DMS79 (cell line): ENCODE results near the gene LUC7L.
"Not testable (repeated sequence)": the region's sequence is repeated elsewhere in the genome, so short reads cannot be mapped to it uniquely, and the experiment has no call there.

Experiments used
- DNase-seq: peaks from one replicate; lab custom pipeline; 2025; lab: John Stamatoyannopoulos, UW

Gene LUC7L

DNA sequence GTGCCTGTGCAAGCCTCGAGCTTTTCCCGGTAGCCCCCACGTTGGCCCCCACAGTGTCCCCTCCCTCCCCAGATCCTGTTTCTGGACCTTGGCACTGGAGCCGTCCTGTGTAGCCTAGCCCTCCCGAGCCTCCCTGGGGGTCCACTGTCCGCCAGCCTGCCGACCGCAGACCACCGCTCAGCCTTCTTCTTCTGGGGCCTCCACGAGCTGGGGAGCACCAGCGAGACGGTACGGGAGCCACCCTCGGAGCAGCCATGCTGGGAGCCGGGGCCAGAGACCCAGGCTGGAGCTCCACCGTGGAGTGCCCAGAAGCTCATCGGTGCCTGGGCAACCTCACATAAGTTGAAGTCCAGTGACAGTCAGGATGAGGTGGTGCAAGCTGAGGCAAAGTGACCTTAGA, 34.7 kb upstream of the LUC7L start:
- DNase-seq, result no peak

DNA sequence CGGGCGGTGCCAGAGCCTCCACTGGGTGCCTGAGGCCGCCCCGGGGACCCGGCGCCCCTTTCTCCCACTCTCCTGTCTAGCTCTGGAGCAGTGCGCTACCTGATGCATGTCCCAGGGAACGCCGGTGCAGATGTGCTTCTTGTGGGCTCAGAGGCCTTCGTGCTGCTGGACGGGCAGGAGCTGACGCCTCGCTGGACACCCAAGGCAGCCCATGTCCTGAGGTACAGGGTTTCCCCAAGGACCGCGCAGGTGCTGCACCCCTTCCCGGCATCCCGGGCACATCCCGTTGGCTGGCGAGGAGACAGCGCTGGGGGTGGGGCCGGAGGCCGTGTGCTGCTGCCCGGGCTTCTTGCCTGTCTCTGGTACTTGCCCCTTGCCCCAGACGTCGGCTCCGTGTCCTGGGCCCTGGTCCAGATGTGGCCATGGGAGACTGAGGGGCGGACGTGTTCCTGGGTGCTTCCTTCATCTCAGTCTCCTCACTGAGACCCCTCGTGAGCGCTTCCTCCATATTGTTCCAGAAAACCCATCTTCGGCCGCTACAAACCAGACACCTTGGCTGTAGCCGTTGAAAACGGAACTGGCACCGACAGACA, 34.0 kb upstream of the LUC7L start:
- DNase-seq, result no peak

DNA sequence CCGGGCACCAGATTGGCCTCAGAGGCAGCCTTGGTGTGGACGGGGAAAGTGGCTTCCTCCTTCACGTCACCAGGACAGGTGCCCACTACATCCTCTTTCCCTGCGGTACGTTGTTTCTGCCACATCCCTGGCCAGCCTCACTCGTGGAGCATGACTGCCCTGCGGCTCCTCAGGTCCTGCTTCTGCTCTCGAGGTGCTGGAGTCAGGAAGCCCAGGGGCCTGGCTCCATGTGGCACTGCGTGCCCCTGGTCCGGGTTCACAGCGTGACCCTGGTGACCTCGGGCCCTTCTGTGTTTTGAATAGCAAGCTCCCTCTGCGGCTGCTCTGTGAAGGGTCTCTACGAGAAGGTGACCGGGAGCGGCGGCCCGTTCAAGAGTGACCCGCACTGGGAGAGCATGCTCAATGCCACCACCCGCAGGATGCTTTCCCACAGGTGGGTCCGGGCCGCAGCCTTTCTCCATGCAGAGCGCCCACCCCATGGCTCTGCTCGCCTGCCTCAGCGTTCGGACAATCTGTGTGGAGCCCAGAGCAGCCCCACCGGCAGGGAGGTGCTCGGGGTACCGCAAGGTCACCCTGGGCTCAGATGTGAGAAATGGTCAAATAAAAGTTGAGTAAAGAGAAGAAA, 33.0 kb upstream of the LUC7L start:
- no peak for DNase-seq

DNA sequence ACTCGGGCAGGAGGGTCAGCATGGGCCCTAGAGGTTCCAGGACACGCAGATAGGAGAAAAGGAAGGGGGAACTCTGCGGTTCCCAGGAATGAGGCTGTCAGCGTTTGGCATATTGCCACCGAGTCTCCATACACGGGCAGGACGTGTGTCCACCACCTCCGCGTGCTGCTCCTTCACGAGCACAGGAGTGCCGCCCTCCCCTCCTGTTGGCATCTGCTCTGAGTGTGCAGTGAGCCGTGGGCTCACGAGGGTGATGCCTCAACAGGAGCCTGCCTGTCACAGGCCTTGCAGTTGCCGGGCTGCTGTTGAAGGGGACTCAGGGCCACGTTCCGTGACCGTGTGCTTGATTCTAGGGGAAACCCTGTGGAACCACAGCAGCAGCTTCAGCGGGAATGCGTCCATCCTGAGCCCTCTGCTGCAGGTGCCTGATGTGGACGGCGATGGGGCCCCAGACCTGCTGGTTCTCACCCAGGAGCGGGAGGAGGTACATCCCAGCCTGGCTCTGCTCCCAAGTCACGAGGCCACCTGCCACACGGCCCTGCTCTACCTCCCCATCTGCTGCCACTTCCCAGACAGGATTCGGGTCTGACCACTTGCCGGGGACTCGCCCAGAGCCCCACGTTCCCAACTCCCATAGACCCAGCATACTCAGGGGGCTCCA, 31.9 kb upstream of the LUC7L start:
- DNase-seq, result peak; percentile 82

DNA sequence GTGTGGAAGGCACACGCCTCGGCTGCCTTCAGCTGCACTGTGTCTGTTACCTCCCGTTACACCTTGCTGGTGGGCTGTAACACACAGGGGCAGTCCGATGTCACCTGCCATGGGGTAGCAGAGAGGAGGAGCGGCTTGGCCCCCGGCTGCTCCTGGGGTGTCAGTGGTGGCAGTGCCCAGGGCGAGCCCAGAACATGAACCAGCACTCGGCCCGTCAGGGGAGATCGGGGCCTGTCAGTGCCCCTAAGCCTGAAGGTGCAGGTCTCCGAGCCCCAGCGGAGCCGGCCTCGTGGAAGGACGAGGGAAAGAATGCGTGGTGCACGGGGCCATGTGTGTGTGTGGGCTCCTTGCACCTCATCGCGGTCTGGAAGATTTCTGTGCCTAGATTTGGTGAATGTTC, 31.1 kb upstream of the LUC7L start:
- no peak for DNase-seq

DNA sequence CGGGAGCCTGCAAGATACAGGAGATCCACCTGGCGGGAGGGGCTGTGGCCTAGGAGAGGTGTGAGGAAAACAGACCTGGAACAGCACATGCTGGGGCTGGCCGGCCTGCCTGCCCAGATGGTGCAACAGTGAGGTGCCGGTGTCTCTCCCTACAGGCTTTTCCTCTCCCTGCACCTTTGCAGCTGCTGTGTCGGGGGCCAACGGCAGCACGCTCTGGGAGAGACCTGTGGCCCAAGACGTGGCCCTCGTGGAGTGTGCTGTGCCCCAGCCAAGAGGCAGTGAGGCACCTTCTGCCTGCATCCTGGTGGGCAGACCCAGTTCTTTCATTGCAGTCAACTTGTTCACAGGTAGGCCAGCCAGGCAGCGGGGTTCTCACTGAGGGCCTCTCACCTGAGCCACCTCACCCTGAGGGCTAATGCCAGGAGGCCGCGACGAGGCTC, 30.6 kb upstream of the LUC7L start:
- DNase-seq, result no peak

DNA sequence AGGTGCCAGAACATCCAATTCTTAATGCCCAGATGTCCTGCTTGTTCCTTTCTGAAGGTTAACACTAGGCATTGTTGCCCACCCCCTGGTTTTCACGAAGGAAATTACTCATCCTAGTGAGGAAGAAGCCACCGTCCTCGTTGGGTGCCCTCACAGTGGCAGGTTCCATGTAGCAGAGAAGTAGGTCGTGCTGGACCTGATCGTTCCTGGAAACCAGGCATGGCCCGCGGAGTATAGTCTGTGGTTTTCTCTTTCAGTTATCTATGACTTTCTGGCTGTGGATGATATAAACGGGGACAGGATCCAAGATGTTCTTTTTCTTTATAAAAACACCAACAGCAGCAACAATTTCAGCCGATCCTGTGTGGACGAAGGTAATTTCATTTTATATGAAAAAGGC, 30.0 kb upstream of the LUC7L start:
- DNase-seq, result no peak

DNA sequence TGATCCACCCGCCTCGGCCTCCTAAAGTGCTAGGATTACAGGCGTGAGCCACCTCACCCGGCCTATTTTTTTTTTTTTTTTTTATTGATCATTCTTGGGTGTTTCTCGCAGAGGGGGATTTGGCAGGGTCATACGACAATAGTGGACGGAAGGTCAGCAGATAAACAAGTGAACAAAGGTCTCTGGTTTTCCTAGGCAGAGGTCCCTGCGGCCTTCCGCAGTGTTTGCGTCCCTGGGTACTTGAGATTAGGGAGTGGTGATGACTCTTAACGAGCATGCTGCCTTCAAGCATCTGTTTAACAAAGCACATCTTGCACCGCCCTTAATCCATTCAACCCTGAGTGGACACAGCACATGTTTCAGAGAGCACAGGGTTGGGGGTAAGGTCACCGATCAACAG, 28.8 kb upstream of the LUC7L start:
- not testable (repeated sequence) for DNase-seq

DNA sequence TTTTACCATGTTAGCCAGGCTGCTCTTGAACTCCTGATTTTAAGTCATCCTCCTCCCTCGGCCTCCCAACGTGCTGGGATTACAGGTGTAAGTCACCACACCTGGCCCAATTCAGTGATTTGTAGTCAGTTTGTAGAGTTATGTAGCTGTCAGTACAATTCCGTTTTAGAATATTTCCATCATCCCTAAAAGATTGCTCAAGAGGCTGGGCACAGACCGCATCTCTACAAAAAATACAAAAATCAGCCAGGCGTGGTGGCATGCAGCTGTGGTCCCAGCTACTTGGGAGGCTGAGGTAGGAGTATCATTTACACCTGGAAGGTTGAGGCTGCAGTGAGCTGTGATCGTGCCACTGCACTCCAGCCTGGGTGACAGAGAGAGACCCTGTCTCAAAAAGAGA, 25.9 kb upstream of the LUC7L start:
- DNase-seq, result no peak

DNA sequence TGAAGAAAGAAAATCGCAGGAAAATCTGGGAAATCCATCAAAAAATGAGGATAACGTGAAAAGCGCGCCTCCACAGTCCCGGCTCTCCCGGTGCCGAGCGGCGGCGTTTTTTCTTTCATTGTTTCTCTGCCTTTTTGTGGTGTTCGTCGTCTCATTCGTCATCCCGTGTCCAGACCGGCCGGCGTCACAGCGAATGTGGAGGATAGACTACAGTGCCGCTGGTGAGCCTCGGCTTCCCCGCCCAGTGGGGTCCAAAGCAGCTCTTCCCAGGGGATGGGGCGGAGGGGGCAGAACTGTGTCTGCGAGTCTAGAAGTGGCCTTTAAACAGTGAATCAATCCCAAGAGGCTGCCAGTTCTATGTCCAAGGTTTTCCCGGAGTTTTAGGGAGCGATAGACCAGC, 25.2 kb upstream of the LUC7L start:
- DNase-seq, result no peak

DNA sequence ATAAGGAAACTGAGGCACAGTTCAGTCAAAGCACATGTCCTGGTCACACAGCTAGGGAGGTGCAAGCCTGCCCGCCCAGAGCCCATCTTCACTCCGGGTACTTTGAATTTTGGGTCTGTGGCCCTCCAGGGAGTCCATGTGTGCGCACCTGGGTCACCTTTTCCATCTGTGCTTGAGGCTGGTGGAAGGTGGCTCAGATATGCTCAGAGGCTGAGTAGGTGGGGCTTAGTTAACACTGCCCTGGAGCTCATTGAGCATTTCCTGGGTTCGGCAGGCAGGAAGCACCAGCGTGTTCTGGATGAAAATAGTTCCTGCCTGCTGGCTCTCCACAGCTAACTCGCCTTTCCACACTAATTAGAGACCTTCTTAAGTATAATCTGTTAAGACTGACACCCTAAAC, 24.6 kb upstream of the LUC7L start:
- DNase-seq, result no peak

DNA sequence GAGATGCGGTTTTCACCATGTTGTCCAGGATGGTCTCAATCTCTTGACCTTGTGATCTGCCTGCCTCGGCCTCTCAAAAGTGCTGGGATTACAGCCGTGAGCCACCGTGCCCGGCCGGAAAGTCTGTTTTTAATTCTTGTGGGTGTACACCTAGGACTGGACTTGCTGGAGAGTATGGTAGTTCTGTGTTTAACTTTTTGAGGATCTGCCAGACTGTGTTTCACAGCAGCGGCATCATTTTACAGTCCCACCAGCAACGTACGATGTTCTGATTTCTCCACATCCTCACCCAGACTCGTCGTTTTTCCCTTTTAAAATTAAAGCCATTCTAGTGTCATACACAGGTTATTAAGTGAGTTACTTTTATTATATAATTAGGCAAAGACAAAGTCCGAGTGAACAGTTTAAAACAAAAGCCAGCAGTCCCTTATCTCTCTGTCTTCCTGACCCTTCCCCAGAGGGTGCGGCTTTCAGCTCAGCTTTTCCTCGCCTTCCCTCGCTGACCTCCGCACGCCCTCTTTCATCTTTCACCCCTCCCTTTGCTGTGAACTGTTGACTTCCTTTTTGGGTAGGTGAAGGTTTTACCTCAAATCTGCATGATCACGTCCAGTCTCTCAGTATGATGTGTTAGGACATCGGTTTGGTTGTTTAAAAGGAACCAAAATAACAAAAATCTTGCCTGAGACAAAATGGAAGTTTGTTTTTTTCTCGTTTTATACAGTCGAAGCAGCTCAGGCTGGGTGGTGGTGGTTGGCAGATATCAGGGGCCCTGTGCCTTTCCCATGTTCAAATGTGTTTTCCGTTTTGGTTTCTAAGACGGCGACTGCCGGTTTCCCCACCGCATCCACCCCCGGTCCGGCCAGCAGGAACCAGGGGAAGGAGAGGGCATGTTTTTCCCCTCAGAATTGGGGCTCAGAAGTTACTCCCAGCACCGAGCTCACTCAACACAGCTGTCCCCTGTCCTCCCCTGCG, 23.4 kb upstream of the LUC7L start:
- no peak for DNase-seq

DNA sequence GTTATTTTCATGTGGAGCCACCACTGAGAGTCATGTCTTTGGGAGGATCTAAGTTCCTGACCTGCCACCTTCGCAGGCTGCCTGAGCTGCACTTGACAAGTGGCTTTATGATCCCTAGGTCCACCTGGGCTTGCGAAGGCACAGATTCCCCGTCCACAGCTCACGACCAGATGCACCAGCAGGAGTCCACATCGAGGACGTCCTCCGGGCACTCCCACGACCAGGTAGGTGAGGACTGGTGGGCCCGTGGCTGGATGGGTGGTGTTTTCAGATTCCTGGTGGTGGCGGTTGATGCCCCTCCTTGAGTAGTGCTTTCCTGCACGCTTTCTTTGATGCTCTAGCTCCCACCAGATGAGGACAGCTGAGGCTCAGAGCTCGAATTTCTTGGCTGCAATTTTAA, 20.2 kb upstream of the LUC7L start:
- DNase-seq, result no peak

DNA sequence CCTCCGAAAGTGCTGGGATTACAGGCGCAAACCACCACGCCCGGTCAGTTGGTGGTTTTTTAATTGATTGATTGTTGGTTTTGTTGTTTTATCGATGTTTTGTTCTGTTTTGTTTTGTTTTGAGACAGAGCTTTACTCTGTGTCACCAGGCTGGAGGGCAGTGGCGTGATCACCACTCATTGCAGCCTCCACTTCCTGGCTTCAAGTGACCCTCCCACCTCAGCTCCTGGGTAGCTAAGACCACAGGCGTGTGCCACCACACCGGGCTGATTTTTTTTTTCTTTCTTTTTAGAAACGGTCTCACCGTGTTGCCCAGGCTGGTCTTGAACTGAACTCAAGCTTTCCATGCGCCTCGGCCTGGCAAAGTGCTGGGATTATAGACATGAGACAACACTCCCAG, 17.8 kb upstream of the LUC7L start:
- DNase-seq, result no peak

DNA sequence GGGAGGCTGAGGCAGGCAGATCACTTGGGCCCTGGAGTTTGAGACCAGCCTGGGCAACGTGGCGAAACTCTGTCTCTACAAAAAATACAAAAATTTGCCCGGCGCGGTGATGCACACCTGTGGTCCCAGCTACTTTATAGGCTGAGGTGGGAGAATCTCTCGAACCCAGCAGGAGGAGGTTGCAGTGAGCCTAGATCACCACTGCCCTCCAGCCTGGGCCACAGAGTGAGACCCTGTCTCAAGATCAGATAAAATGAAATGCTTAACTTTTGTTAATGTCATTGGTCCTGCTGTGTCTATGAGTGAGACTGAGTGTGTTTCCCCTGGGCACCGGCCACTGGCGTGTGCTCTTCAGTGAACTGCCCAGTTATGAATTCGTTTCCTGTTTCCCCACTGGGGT, 15.9 kb upstream of the LUC7L start:
- no peak for DNase-seq

DNA sequence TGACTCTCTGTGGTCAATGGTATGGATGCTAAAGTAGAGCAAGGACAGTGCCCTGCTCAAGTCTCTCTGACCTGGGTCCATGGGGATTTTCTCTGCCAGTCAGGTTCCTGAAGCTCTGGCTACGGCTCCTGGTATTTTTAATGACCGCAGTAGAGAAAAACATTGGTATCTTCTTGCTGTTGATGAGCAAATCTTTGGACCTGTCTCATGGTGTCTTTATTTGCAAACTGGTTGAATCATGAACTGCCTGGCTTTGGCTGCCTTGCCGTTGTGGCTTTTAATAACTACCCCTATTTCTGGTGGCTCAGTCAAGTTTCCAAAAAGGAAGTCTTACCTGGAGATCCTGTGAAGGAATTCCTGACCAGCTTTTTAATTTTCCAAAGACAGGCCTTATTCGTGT, 14.1 kb upstream of the LUC7L start:
- DNase-seq, result no peak

DNA sequence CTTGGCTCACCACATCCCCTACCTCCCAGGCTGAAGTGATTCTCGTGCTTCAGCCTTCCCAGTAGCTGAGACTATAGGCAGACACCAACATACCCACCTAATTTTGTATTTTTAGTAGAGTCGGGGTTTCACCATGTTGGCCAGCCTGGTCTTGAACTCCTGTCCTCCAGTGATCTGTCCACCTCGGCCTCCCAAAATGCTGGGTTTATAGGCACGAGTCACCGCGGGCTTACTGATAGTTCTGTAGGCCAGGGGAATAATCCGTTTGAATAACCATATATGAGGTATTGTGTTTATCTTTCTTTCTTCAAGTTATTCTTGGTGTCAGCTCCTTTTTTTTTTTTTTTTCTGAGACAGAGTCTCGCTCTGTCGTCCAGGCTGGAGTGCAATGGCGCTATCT, 13.0 kb upstream of the LUC7L start:
- DNase-seq, result no peak

DNA sequence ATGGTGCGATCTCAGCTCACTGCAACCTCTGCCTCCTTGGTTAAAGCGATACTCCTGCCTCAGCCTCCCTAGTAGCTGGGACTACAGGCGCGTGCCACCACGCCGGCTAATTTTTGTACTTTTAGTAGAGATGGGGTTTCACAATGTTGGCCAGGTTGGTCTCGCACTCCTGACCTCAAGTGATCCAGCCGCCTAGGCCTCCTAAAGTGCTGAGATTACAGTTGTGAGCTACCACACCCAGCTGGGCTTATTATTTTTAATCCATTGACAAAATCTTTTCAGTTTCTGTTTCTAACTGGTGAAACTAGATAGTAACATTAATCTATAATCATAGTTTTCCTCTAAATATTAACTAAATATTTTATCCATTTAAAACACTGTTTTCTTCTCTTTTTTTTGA, 11.3 kb upstream of the LUC7L start:
- DNase-seq, result no peak

DNA sequence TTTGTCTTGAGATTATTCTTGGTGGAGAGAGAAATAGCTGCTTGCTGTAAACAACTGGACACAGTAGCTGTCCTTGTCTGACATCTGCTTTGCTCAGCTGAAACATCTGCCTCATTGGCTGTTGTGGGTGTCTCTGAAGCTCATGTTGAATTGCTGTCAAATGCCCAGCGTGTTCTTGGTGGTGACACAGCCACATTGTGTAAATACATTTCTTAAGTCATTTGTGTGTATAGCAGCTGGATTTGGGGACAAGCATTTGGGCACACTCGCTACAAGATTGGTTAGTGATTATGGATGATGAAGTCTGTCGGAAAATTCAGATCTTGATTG, 10.7 kb upstream of the LUC7L start:
- DNase-seq, result no peak

DNA sequence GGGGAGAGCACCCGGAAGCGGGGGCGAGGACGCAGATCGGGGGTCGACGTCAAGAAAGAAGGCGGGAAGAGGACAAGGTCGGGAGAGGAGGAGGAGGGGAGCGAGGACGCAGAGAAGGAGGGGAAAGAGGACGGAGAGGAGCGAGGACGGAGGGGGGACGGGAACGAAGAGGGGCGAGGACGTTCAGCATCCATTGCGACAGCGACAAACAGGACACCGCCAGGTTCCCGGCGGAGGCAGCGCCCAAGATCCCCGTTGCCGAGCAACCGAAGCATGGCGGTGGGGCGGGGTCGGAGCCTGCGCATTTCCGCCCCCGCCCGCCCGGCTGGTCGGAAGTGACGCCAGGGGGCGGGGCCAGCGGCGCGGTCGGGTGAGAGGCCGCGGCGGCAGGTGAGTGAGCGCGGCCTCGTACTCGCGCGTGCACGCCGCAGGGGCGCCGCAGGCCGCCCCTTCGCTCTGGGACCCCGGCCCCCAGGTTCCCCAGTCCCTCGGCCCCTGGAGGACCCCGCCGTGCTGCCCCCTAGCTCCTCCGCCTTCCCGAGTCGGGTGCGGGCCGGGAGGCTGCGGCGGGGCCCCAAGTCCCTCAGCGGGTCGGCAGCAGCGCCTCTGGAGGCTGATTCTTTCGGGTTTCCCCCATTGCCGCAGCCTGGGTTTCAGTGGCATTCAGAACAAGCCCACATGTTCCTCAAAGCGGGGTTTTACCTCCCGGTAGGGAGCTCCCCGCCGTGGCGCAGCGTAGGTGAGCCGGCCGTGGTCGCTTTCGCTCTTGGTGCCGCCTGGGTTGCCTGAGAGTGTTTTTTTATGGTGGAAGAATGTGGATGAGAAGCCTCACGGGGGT, 5.4 kb upstream of the LUC7L start, which contains the start of gene FAM234A:
Gene FAM234A, plus strand, starts transcription at position 354 of the 838 bp plus-strand sequence. CDS start 19,593 bp downstream, outside the sequence.
- DNase-seq, result peak; percentile 85

DNA sequence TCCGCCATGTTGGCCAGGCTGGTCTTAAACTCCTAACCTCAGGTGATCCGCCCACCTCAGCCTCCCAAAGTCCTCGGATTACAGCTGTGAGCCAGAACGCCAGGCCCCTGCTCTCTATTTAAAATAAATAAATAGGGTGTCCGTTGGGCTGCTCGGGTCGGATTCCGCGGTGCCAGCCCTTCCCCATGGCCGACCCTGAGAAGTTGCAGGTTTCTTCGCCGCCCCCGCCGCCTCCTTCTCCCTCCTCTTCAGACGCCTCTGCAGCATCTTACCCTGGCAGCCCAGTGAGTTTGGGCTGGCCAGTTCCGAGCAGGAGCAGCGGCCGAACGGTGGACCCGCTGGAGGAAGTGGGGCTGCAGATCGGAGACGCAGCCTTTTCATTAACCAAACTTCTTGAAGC, 1.7 kb upstream of the LUC7L start:
- DNase-seq, result no peak

DNA sequence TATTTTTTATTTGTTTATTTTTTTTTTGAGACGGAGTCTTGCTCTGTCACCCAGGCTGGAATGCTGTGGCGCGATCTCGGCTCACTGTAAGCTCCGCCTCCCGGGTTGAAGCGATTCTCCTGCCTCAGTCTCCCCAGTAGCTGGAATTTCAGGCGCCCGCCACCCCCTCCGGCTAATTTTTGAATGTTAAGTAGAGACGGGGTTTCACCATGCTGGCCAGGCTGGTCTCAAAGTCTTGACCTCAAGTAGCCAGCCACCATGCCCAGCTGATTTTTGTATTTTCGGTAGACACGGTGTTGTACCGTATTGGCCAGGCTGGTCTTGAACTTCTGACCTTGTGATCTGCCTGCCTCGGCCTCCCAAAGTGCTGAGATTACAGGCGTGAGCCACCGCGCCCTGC, 1.1 kb upstream of the LUC7L start:
- DNase-seq, result not testable (repeated sequence)
